Kidney (tissue), 14 donors: Measurements from ENCODE around the gene NOM1. TPM values are rescaled to one million over a fixed set of nuclear protein-coding genes. Genes with fewer than 3 reads are reported as not detected.
A peak's percentile ranks its signal among the peaks of the same experiment; 100 is the strongest.
"Not testable (repeated sequence)": the region's sequence is repeated elsewhere in the genome, so short reads cannot be mapped to it uniquely, and the experiment has no call there.

ENCODE experiments used
- DNase-seq, 5 donors: peaks; one replicate each; pipeline ENCODE4 v3.0.0-alpha.2; 2013 to 2020
- FAIRE-seq: peaks from 2 replicates; lab custom pipeline; 2012; peaks lifted over from hg19 to GRCh38; lab: Jason Lieb, UNC
- H3K27ac ChIP-seq, 2 donors: one replicate each; pipeline ENCODE4 v1.7.0; 2013; ENCODE audit warnings: low read depth in 2 of 2, low read length in 2 of 2, inconsistent platforms in 1 of 2
- H3K27me3 ChIP-seq: one replicate; pipeline ENCODE4 v1.7.1; 2013; ENCODE audit warnings: low read length, inconsistent platforms; ENCODE audit not compliant: control insufficient read depth, insufficient read depth
- H3K36me3 ChIP-seq, 3 donors: one replicate each; pipeline versions ENCODE4 v1.7.0 to v1.7.1; 2013; ENCODE audit warnings: low read length in 3 of 3, control low read depth in 1 of 3, inconsistent platforms in 1 of 3; ENCODE audit not compliant: insufficient read depth in 3 of 3, control insufficient read depth in 2 of 3
- H3K4me1 ChIP-seq, 3 donors: one replicate each; pipeline versions ENCODE4 v1.7.0 to v1.7.1; 2013; ENCODE audit warnings: low read length in 3 of 3, inconsistent platforms in 1 of 3, low read depth in 1 of 3; ENCODE audit not compliant: control insufficient read depth in 2 of 3, insufficient read depth in 2 of 3
- H3K4me3 ChIP-seq, 3 donors: one replicate each; pipeline versions ENCODE4 v1.7.0 to v1.8.1; 2013; ENCODE audit warnings: low read length in 3 of 3, control low read depth in 1 of 3, inconsistent platforms in 1 of 3
- H3K9ac ChIP-seq, 3 donors: one replicate each; pipeline versions ENCODE4 v1.7.0 to v1.7.1; 2013; ENCODE audit warnings: low read length in 3 of 3, control low read depth in 1 of 3, inconsistent platforms in 1 of 3
- H3K9me3 ChIP-seq, 3 donors: one replicate each; pipeline versions ENCODE4 v1.7.0 to v1.7.1; 2013; ENCODE audit warnings: low read length in 3 of 3, control low read depth in 1 of 3, inconsistent platforms in 1 of 3; ENCODE audit not compliant: control insufficient read depth in 2 of 3, insufficient read depth in 1 of 3
- intact Hi-C: fragments of 100-400 bp; cut with DNase I; formaldehyde crosslinking; loops from one replicate; pipeline ENCODE4 v1.11.1; 2022
- polyA plus RNA-seq: library from polyadenylated mRNA; stranded (reverse); fragments of 350-450 nt; fragmentation: Illumina TruSeq; extraction: RNeasy Lipid Tissue Mini Kit (QIAGEN cat#74804); gene quantifications from one replicate; pipeline ENCODE4 v1.2.3, GENCODE V29; 2014; ENCODE audit warnings: low read depth, low replicate concordance; ENCODE audit not compliant: insufficient read depth
- total RNA-seq: library from RNA; stranded (reverse); fragmentation: NEBNext Ultra II Directional; extraction: Animal tissue kit (Norgen Biotek cat#: 25700); gene quantifications from one replicate; pipeline ENCODE4 v1.2.1, GENCODE V29; 2021
- TF ChIP-seq, protein P1 (sequence below): IDR thresholded peaks from 3 replicates; pipeline ENCODE4 v1.5.1; 2012; ENCODE audit warnings: mild to moderate bottlenecking, moderate library complexity, borderline replicate concordance; ENCODE audit not compliant: insufficient read depth; ENCODE audit errors: extremely low read depth
- donor health status: control.
- donor health status: control.
- donor health status: control.
- donor health status: control.
- donor health status: control.
- donor health status: DM: yes; HTN: yes; CAD: no.
- donor health status: Normal renal cell carcinoma (clear cell type).

Gene NOM1
- total and polyA plus RNA-seq, 2 donors from 2014 or later, result 5.8 to 17.6 TPM

DNA sequence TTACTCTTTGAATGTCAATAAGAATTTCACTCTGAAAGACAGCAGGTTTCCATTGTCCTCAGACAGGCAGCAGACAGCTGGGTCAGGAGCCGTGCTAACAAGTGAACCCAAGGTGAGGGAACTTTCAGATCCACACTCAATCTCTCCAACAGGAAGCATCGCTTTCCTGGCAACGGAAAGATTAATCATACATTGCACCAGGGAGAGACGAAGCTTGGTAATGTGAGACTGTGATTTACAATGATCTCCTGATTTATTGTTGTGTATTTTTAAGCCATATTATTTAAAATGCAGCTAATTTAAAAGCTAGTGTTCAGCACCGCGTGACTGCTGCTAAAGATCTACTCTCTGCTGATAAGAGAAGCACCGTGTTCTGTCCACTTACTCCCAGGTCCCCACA lies 17.5 kb upstream of the NOM1 start:
- no peak overlapping the region for H3K9ac ChIP-seq
- peak in 1 of 5 donors; percentile 43 for DNase-seq
- peaks cover 0 to 2% (median 0%) of the 10 kb centered on the region in 3 donors for H3K4me1 ChIP-seq
- TF ChIP-seq, protein P1, sequence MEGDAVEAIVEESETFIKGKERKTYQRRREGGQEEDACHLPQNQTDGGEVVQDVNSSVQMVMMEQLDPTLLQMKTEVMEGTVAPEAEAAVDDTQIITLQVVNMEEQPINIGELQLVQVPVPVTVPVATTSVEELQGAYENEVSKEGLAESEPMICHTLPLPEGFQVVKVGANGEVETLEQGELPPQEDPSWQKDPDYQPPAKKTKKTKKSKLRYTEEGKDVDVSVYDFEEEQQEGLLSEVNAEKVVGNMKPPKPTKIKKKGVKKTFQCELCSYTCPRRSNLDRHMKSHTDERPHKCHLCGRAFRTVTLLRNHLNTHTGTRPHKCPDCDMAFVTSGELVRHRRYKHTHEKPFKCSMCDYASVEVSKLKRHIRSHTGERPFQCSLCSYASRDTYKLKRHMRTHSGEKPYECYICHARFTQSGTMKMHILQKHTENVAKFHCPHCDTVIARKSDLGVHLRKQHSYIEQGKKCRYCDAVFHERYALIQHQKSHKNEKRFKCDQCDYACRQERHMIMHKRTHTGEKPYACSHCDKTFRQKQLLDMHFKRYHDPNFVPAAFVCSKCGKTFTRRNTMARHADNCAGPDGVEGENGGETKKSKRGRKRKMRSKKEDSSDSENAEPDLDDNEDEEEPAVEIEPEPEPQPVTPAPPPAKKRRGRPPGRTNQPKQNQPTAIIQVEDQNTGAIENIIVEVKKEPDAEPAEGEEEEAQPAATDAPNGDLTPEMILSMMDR, result no peak
- H3K27me3 ChIP-seq, result no peaks in the 10 kb centered on the region
- H3K4me3 ChIP-seq, result no peak overlapping the region
- H3K9me3 ChIP-seq, result no peaks in the 10 kb centered on the region
- no peaks in the 10 kb centered on the region for H3K36me3 ChIP-seq
- intact Hi-C loops, result no loop called here
- FAIRE-seq, result no peak
- no peak overlapping the region for H3K27ac ChIP-seq

DNA sequence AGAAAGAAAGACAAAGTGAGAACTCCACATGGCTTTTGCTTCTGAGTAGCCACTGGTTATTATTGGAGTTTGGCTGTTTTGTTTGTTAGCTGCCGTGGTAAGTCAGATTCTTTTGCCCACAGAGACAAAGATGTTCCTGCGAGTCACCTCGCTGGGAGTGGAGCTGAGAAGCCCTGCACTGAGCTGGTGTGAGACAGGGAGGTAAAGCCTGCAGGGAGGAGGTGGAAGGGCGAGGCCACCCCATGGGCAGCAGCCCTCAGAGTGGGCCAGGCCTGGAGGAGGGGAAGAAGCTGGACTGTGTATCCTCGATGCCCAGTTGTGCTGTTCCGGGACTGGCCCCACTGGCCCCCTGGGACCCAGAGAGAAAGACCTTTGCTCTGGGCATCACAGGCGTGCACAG lies 14.3 kb upstream of the NOM1 start:
- DNase-seq, result no peak
- FAIRE-seq, result no peak
- intact Hi-C loops, result no loop called here

DNA sequence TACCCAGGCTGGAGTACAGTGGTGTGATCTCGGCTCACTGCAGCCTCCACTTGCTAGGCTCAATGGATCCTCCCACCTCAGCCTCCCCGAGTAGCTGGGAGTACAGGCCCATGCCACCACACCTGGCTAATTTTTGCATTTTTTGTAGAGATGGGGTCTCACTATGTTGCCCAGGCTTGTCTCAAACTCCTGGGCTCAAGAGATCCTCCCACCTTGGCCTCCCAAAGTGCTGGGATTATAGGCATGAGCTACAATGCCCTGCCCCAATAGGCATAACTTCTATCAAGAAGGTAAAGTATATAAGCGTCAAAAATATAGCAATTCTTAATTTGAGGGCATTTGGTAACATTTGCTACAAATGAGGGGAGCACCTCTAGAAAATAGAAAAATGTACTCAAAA lies 12.7 kb upstream of the NOM1 start:
- H3K36me3 ChIP-seq, intact Hi-C loops, H3K27ac ChIP-seq, FAIRE-seq, H3K4me1 ChIP-seq, H3K4me3 ChIP-seq, H3K9ac ChIP-seq, H3K9me3 ChIP-seq, DNase-seq, H3K27me3 ChIP-seq: not testable (repeated sequence)

More for the DNA sequence above, 14.3 kb upstream of the NOM1 start:
- Histone ChIP-seq H3K27me3 (no peaks in the 10 kb centered on the region), H3K27ac (no peak overlapping the region), H3K4me3 (no peak overlapping the region), H3K9me3 (no peaks in the 10 kb centered on the region), H3K9ac (no peak overlapping the region), H3K36me3 (no peaks in the 10 kb centered on the region), H3K4me1 (no peaks in the 10 kb centered on the region)
- TF ChIP-seq, protein P1, result no peak

DNA sequence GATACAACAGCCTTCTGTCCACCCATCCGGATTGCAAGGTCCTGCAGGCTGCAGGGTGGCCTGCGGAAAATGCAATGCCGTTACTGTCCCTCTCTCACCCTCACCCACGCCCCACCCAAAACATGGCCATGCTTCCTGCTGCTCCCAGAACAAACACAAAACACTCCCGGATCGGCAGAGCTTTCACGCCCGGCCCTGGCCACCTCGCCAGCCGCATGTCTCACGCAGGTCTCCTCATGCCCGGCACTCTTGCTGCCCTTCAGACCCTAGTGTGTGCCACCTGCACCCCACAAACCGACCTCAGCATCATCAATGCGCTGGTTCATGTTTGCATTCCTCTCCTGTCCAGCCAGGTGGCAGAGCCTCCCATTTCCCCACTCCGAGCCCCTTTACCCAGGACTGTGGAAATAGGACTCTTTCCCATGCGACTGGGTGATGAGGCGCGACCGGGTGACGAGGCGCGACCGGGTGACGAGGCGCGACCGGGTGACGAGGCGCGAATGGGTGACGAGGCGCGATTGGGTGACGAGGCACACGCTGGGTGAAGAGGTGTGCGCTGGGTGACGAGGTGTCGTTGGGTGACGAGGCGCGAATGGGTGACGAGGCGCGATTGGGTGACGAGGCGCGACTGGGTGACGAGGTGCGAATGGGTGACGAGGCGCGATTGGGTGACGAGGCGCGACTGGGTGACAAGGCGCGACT lies 8.9 kb upstream of the NOM1 start:
- intact Hi-C loops, result no loop called here
- Histone ChIP-seq H3K4me3 (no peak overlapping the region), H3K27ac (no peak overlapping the region), H3K27me3 (no peaks in the 10 kb centered on the region), H3K9ac (no peak overlapping the region), H3K9me3 (no peaks in the 10 kb centered on the region), H3K36me3 (no peaks in the 10 kb centered on the region), H3K4me1 (peaks cover 0 to 2% (median 0%) of the 10 kb centered on the region in 3 donors)
- TF ChIP-seq, protein P1, result no peak
- DNase-seq (no peak), FAIRE-seq (no peak)
